Activated CD4-positive, alpha-beta T cell treated with anti-CD3 and anti-CD28 coated beads, Interleukin-2, Interleukin-4, amounts not matched to agents 100 ng/mL and 50 ng/mL, durations not matched to agents 16 hours and 8 hours (primary cell): ENCODE results near the gene SPCS2.

Source experiments
- DNase-seq: peaks from one replicate; pipeline ENCODE4 v3.0.0-alpha.2; 2020; ENCODE audit warnings: low spot score

The SPCS2 gene

DNA sequence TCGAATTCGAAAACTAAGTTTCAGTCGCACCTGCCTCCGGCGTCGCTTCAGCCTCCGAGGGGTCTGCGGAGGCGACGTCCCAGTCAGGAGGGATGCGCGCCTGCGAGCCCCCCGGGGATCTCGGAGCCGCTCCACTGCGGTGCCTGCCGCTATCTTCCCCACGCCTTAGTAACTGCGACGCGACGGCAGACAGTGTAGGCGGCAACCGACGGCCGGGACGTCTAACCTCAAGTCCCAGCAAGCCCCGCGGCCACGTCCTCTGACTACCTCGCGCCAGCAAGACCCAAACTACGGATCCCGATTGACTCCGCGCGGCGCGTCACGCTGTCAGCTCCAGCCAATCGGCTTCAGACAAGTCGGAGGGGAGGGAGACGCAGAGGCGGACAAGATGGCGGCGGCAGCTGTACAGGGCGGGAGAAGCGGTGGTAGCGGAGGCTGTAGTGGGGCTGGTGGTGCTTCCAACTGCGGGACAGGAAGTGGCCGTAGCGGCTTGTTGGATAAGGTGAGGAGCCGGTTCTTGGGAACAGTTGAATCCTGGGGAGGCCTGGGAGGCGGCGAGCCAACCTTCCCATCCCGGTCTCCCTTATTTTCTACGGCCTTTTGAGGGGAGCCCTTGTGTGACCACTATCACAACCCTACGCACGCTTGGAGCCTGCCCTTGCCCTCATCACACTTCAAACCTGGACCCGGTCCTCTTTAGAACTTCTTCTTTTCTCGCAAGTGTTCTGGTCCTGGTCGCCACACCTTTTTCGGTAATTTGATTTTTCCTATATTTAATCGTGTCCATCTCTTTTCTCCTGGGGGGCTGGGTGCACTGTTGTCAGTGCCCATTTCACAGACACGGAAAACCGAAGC, at the start of gene SPCS2, which contains the start of gene XRRA1:
SPCS2 (plus strand) TSS at position 369 of the 855 bp plus-strand sequence; CDS start at position 389, 20 bp downstream.
XRRA1 (minus strand) TSS at position 194 of the 855 bp plus-strand sequence. CDS start 8,213 bp downstream, outside the sequence.
- DNase-seq: peak; percentile 100

DNA sequence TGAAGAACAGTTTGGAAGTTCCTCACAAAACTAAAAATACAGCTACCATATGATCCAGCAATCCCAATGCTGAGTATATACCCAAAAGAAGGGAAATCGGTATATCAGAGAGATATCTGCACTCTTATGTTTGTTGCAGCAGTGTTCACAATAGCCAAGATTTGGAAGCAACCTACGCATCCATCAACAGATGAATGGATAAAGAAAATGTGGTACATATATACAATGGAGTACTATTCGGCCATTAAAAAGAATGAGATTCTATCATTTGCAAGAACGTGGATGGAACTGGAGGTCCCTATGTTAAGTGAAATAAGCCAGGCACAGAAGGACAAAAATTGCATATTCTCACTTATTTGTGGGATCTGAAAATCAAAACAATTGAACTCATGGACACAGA, 46.7 kb upstream of the SPCS2 start:
- no peak for DNase-seq

DNA sequence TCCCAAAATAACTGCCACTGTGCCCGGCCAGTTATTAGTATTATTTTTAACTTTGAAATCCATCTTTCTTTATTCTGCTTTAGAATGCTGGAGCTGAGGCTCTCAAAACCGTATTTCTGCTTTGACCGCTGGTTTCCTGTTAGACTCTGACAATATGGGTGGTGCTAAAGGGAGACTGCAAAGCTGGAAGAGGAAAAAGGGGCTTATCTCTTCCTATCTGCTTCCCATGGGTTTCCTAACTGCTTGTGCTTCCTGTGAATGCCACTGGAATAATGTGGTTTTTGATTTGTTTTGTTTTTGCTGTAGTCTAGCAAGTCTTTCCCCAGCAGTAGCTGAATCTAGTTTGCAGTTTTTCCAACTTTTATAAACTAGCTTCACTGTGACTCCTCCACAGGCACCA, 43.7 kb upstream of the SPCS2 start:
- DNase-seq: no peak

DNA sequence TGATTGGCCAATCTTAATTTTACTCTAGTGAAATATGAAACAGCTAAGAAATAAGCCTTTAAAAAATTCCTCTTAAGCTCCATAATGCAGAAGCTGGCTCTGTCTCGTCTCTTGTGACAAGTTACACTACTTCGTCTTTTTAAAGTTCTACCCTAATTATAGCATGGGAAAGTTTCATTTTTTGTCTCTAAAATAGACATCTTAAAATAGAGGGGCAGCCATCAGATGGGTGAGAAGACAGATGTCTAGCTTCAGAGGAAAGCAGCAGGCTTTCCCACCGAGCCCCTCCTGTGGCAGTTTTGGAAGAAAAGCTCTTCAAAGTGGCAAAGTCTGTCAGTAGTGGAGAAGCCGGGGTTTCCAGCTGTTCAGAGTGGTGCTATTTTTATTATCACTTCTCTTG, 39.7 kb upstream of the SPCS2 start:
- no peak for DNase-seq

DNA sequence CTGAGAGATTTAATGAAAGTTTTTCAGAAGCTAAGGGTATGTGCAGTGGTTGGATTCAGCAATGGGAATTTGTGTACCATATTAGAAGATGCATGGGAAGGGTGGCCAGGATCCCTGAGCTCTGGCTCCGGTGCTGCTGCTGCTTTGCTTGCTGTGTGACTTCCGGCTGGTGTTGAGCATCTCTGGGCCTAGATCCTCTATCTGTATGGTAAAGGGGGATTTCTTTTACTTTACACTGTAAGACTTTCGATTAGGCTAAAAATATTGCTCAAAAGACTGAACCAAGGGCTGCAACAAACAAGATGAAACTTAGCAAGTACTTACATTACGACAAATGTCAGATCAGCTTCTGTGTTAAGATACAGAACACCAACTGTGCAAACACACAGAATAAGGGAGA, 39.3 kb upstream of the SPCS2 start:
- no peak for DNase-seq

GRCh38 chr11:74923125-74923524, 25.9 kb upstream of the SPCS2 start:
- DNase-seq: no peak

GRCh38 chr11:74925281-74925680, 23.8 kb upstream of the SPCS2 start:
- DNase-seq: no peak

GRCh38 chr11:74926304-74927030, 22.6 kb upstream of the SPCS2 start:
- DNase-seq: peak; percentile 62

DNA sequence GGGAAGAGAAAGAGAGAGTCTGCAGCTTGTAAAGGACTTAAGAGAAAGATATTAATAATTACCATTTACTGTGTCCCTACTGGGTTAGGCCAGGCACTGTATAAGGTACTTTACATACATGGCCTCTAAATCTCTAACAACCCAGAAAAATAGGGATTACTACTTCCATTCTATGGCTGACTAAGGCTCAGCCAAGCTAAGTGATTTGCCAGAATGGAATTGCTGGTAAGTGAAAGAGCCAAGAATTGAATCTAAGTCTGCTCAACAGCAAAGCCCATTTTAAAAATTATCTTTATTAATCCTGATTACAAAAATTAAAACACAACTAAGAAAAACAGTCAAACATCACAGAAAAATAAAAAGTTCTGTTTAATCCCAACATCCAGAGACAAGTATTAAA, 21.6 kb upstream of the SPCS2 start:
- DNase-seq: no peak

GRCh38 chr11:74929431-74930363, 19.4 kb upstream of the SPCS2 start:
- DNase-seq: peak; percentile 78

- peak; percentile 42 for DNase-seq
Measured at GRCh38 chr11:74932169-74932568, 16.9 kb upstream of the SPCS2 start.

DNA sequence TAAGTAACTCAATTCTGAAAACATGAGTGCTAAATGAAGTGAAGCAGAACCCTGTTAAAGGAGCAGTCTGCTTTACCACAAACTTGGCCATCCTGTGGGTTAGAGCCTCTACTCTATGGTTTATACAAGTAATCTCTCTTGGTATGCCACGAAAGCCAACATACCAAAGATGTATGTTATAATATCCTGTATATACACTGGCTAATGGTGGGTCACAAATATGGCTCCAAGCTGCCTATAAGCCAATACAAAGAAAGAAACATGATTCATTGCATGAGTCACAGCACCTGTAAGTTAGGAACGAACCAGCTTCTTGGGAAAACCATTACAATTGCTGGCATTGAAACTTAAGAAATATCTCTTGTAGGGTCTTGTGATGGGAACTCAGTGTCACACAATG, 16.3 kb upstream of the SPCS2 start:
- peak; percentile 46 for DNase-seq

GRCh38 chr11:74933765-74934164, 15.3 kb upstream of the SPCS2 start:
- no peak for DNase-seq

DNA sequence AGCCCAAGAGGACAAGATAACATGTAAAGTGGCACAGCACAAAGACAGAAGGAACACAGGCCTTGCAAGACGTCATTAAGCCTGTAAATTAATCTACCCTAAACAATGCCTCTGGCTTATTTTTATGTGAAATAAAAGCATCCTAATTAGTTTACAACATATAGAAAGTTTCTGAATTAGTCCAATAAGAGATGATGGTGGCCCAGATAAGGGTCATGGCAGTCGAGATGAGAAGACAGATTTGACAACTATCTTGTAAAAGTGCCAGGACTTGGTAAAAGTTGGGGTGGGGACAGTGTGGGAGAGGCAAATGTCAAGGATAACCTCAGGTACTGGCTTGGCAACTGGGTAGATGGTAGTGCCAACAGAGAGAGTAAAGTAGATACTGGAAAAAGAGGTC, 13.8 kb upstream of the SPCS2 start:
- DNase-seq: no peak

GRCh38 chr11:74936087-74936486, 13.0 kb upstream of the SPCS2 start:
- DNase-seq: no peak

- DNase-seq: no peak
Measured at GRCh38 chr11:74936976-74937375, 12.1 kb upstream of the SPCS2 start.

GRCh38 chr11:74937696-74938475, 11.2 kb upstream of the SPCS2 start:
- DNase-seq: no peak

- DNase-seq: no peak
Measured at GRCh38 chr11:74941492-74941891, 7.6 kb upstream of the SPCS2 start.

DNA sequence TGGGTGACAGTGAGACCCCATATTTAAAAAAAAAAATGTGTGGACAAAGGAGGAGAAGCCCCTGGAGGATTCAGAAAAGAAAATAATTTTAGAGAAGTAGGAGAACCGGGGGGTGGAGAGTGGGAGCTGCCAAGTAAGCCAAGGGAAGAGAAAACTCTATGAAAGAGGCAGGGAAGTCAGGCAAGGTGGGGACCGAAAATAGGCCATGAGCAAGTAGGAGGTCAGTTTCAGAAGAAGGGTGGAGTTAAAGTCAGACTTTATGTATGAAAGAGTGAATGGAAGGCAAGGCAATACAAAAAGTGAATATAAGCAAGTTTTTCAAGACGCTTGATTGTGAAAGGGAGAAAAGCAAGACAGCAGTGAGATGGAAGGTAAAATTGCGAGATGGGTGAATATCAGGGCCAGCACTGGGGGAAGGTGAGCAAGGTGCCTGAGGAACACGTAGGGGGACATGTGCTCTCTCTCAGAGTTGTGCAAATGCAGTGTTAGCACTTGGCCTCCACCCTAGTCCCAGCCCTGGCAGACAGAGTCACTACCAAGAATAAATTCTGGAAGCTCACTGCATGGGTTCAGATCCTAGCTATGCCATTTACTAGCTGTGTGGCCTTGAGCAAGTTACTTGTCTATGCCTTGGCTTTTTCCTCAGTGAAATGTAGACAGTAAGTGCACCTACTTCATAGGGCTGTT, 6.8 kb upstream of the SPCS2 start:
- no peak for DNase-seq

- no peak for DNase-seq
Measured at GRCh38 chr11:74948546-74948897, 544 bp upstream of the SPCS2 start.

DNA sequence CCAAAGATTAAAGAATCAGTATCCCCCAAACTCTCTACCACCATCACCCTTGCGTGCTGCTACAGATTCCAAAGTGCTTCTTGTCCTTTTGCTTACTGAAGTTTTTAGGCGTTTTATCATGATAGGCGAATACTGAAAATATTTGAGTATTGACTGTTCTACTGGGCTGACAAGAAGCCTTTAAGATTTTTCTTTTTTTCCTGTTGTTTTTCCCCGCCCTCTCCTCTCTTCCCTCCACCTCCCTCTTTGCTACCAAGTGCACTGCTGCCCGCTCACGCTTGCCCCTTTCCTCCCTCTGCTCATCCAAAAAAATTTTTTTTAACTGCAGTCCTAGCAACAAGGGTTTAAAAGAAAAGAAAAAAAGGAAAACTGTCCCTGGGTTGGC, 679 bp downstream of the SPCS2 start:
- DNase-seq: no peak
